Calu3 (cell line): ENCODE data around the gene HUS1. TPM values are rescaled to one million over a fixed set of nuclear protein-coding genes. Genes with fewer than 3 reads are reported as not detected.

Experiments used
- BruUV-seq: library from RNA; stranded (reverse); fragments of 400-500 nt; replicated peaks from 2 replicates; lab custom pipeline; 2021; lab: Mats Ljungman, UMichigan
- CTCF ChIA-PET: fragments of 300-600 bp; sonication (Branson Sonifier 250); formaldehyde crosslinking; loops from one replicate; lab custom pipeline; 2022; ENCODE audit warnings: antibody characterized with exemption; lab: Charles Lee
- DNase-seq: peaks from one replicate; pipeline ENCODE4 v3.0.0; 2022
- H3K27ac Mint-ChIP-seq: one replicate; pipeline ENCODE4 v1.8.0; 2022; ENCODE audit warnings: mixed read lengths; ENCODE audit not compliant: unreplicated experiment
- H3K27me3 Mint-ChIP-seq: one replicate; pipeline ENCODE4 v1.8.0; 2022; ENCODE audit warnings: mixed read lengths; ENCODE audit not compliant: unreplicated experiment
- H3K36me3 Mint-ChIP-seq: one replicate; pipeline ENCODE4 v1.8.0; 2022; ENCODE audit warnings: mild to moderate bottlenecking, moderate library complexity, mixed read lengths; ENCODE audit not compliant: insufficient read depth, unreplicated experiment
- H3K4me1 Mint-ChIP-seq: one replicate; pipeline ENCODE4 v1.8.0; 2022; ENCODE audit warnings: mild to moderate bottlenecking, low read depth, mixed read lengths; ENCODE audit not compliant: unreplicated experiment
- H3K4me3 Mint-ChIP-seq: one replicate; pipeline ENCODE4 v1.8.0; 2022; ENCODE audit warnings: mild to moderate bottlenecking, low read depth, moderate library complexity, mixed read lengths; ENCODE audit not compliant: unreplicated experiment
- H3K9me3 Mint-ChIP-seq: one replicate; pipeline ENCODE4 v1.8.0; 2022; ENCODE audit warnings: low read depth, mixed read lengths; ENCODE audit not compliant: unreplicated experiment
- intact Hi-C: fragments of 100-400 bp; cut with micrococcal nuclease; formaldehyde crosslinking; loops from one replicate; pipeline ENCODE4 v1.10.0; 2022; ENCODE audit not compliant: unreplicated experiment
- total RNA-seq: library from RNA; stranded (reverse); gene quantifications from 2 replicates; pipeline ENCODE4 v1.2.3, GENCODE V29; 2022
- TF ChIP-seq, protein P1 (sequence below): fragments of 200-600 bp; IDR thresholded peaks from one replicate; pipeline ENCODE4 v1.8.0; 2022; ENCODE audit warnings: antibody characterized with exemption; ENCODE audit not compliant: unreplicated experiment

Gene HUS1
- total RNA-seq, 1 experiment from 2014 or later, result 42.9 TPM

GRCh38 chr7:47962262-47962661 is 17.2 kb downstream of the HUS1 start:
- BruUV-seq, result no TSS peak

GRCh38 chr7:47957156-47957555 is 22.3 kb downstream of the HUS1 start:
- intact Hi-C loops, result no loop called here
- Mint-ChIP-seq H3K4me1 (no peaks in the 10 kb centered on the region), H3K9me3 (no peaks in the 10 kb centered on the region), H3K27me3 (no peaks in the 10 kb centered on the region), H3K4me3 (no peak overlapping the region), H3K36me3 (peaks cover 11% of the 10 kb centered on the region), H3K27ac (no peak overlapping the region)
- CTCF ChIA-PET, result interaction anchor here (0.9 kb wide), 1 partner anchor 11 kb away, joined by 3 read pairs; no protein-coding TSS in a partner anchor
- BruUV-seq, result no TSS peak
- TF ChIP-seq, protein P1, sequence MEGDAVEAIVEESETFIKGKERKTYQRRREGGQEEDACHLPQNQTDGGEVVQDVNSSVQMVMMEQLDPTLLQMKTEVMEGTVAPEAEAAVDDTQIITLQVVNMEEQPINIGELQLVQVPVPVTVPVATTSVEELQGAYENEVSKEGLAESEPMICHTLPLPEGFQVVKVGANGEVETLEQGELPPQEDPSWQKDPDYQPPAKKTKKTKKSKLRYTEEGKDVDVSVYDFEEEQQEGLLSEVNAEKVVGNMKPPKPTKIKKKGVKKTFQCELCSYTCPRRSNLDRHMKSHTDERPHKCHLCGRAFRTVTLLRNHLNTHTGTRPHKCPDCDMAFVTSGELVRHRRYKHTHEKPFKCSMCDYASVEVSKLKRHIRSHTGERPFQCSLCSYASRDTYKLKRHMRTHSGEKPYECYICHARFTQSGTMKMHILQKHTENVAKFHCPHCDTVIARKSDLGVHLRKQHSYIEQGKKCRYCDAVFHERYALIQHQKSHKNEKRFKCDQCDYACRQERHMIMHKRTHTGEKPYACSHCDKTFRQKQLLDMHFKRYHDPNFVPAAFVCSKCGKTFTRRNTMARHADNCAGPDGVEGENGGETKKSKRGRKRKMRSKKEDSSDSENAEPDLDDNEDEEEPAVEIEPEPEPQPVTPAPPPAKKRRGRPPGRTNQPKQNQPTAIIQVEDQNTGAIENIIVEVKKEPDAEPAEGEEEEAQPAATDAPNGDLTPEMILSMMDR, result no peak
- DNase-seq, result no peak

More at GRCh38 chr7:47962262-47962661, 17.2 kb downstream of the HUS1 start:
- H3K9me3 Mint-ChIP-seq, result no peaks in the 10 kb centered on the region
- no peak overlapping the region for H3K27ac Mint-ChIP-seq
- DNase-seq, result no peak
- no peaks in the 10 kb centered on the region for H3K4me1 Mint-ChIP-seq
- TF ChIP-seq, protein P1, result no peak
- CTCF ChIA-PET, result no interaction called here
- no peak overlapping the region for H3K4me3 Mint-ChIP-seq
- intact Hi-C loops, result no loop called here
- no peaks in the 10 kb centered on the region for H3K27me3 Mint-ChIP-seq
- H3K36me3 Mint-ChIP-seq, result peaks cover 39% of the 10 kb centered on the region

DNA sequence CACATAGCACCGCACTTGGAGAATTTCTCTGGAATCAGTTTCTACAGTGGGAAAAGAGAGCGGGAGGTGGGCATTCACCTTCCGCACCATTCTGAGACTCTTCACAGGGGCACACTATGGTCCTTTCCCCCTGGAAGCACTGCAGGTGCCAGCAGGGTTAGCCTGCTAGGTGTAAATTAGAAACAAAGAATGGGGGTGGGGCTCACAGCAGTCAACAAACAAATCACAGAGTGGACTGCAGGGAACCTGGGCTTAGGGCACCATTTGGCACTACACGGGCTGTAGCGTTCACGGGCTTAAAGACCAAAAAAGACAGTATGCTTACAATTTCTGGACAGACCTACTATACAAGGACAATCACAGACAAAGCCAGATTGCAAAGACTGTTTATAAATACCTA is 23.2 kb downstream of the HUS1 start:
- no TSS peak for BruUV-seq
- CTCF ChIA-PET, result no interaction called here

DNA sequence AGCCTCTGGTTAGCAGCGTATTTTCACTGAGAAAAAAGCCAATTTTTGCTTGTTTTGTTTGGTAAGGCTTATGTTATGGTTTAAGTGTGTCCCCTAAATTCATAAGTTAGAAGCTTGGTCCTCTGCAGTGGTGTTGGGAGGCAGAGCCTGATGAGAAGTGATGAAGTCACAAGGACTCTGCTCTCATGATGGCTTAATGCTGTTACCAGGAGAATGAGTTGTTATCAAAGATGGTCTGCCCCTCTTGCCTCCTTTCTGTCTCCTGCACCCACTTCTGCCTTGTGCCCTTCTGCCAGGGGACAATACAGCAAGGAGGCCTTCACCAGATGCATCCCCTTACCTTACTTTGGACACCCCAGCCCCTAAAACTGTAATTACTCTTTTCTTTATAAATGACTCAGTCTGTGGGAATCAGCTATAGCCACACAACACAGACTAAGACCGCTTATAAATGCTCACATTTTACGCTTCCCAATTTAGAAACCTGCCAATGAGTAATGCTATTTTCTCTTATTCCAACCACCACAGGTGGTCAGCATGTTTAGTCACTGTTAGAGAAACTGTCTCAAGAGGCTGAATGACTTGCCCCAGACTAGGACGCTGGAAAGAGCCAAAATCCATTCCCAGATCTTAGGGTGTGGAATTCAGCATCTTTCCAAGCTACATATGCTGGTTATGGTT is 25.0 kb downstream of the HUS1 start:
- no peak overlapping the region for H3K27ac Mint-ChIP-seq
- intact Hi-C loops, result loop anchor here (5.0 kb wide), 1 partner anchor 928 kb away; no protein-coding TSS in a partner anchor
- peaks cover 4% of the 10 kb centered on the region for H3K36me3 Mint-ChIP-seq
- no peaks in the 10 kb centered on the region for H3K4me1 Mint-ChIP-seq
- BruUV-seq, result no TSS peak
- no peak for DNase-seq
- no peak overlapping the region for H3K4me3 Mint-ChIP-seq
- TF ChIP-seq, protein P1, result no peak
- CTCF ChIA-PET, result interaction anchor here (0.5 to 1.0 kb wide), 2 partner anchors 10 to 34 kb away, joined by 3 read pairs; no protein-coding TSS in a partner anchor
- H3K27me3 Mint-ChIP-seq, result no peaks in the 10 kb centered on the region
- no peaks in the 10 kb centered on the region for H3K9me3 Mint-ChIP-seq

More for the DNA sequence above, 23.2 kb downstream of the HUS1 start:
- Mint-ChIP-seq H3K9me3 (no peaks in the 10 kb centered on the region), H3K36me3 (peaks cover 5% of the 10 kb centered on the region), H3K27me3 (no peaks in the 10 kb centered on the region), H3K4me1 (no peaks in the 10 kb centered on the region), H3K4me3 (no peak overlapping the region), H3K27ac (no peak overlapping the region)
- intact Hi-C loops, result no loop called here
- TF ChIP-seq, protein P1, result no peak
- no peak for DNase-seq
